ENCODE data around the gene TEAD1.

GRCh38 chr11:12743834-12744449 is 69.7 kb downstream of the TEAD1 start:
- TF ChIP-seq, protein P1, sequence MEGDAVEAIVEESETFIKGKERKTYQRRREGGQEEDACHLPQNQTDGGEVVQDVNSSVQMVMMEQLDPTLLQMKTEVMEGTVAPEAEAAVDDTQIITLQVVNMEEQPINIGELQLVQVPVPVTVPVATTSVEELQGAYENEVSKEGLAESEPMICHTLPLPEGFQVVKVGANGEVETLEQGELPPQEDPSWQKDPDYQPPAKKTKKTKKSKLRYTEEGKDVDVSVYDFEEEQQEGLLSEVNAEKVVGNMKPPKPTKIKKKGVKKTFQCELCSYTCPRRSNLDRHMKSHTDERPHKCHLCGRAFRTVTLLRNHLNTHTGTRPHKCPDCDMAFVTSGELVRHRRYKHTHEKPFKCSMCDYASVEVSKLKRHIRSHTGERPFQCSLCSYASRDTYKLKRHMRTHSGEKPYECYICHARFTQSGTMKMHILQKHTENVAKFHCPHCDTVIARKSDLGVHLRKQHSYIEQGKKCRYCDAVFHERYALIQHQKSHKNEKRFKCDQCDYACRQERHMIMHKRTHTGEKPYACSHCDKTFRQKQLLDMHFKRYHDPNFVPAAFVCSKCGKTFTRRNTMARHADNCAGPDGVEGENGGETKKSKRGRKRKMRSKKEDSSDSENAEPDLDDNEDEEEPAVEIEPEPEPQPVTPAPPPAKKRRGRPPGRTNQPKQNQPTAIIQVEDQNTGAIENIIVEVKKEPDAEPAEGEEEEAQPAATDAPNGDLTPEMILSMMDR (IDR thresholded peaks at IDR 0.05): no peak
- no peak for TF ChIP-seq POLR2A (IDR thresholded peaks at IDR 0.05)
- TF ChIP-seq EP300 (IDR thresholded peaks at IDR 0.05): no peak
